Stimulated activated CD8-positive, alpha-beta memory T cell treated with anti-CD3 and anti-CD28 coated beads, Interleukin-12 subunit alpha, Interleukin-12 subunit beta, amount 100 ng/mL, for 4 hours (primary cell): ENCODE results near the gene TUBGCP4.

Source experiments
- DNase-seq: peaks from one replicate; pipeline ENCODE4 v3.0.0-alpha.2; 2020; ENCODE audit warnings: low read depth

Gene TUBGCP4

DNA sequence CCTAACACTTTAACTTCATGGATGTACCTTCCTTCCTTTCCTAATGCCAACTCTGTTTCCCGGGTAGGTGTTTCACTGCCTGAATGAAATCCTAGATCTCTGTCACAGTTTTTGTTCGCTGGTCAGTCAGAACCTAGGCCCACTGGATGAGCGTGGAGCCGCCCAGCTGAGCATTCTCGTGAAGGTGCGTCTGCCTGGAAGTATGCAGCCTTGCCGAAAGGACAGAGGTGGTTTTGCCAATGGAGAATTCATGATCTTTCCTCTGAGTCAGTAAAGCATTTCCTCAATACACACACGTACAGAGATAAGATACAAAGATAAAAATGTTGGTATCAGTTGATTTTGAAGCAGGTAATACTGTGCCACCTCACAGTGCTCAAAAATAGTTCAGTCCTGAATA is 32.7 kb downstream of the TUBGCP4 start:
- no peak for DNase-seq

DNA sequence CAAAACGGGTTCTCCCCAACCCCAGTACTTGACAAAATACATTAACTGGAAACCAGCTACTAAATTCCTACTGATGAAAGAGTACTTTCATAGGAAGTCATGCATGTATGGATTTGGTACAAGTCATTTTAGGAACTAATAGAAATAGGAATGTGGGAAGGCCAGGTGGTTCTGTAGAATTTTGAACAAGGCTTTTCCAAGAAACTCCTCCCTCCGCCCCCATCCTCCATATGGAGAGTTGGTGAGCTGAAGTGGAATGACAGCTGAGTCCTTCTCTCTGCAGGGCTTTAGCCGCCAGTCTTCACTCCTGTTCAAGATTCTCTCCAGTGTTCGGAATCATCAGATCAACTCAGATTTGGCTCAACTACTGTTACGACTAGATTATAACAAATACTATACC is 33.2 kb downstream of the TUBGCP4 start:
- no peak for DNase-seq

DNA sequence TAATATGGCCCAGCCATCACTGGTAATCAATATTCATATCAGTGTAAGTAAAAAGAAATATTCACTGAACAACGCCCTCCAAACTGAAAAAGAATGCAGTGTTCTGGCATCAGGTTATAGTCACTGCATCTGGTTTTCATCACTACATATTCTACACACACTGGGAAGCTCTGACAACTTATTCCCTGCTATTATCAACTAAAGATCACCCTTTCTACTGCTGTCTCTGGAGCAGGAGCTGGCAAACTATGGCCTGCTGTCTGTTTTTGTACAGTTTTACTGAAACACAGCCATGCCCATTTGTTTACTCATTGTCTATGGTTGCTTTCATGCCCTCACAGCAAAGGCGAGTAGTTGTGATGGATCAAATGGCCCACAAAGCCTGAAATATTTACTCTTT is 35.3 kb downstream of the TUBGCP4 start:
- no peak for DNase-seq

DNA sequence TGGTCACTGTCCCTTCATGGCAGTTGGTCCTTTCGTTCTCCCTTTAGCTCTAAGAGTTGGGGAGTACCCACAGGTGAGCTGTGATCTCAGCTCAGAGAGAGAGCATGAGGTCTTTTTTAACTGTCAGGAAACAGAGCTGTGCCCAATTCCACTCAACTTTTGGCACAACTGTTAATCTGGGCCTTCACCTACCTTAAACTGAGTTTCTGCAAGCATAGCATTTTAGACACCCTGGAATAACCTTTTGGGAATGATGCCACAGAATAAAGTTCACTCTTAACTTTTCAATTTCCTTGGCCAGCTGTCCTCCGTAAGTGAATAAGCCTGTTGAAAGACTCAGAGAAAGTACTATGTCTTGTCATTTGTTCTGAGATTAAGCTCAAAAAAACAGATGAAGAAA is 35.9 kb downstream of the TUBGCP4 start:
- no peak for DNase-seq

DNA sequence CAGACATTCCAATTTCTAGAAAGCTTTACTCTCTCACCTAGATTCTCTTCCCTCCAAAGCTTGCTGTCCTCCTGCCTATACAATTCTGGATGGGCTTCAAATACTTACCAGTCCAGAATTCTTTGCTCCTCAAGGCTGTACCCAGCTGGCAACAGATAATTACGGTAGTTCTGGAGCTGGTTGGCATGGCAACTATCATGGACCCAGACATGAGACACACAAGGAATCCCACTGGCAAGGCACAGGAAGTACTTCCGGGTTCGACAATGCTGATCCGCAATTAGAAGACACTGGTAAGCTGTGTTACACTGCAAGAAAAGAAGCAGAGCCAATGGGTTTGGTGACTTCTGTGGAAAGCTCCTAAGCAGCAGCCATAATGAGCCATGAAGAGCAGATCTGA is 37.9 kb downstream of the TUBGCP4 start:
- DNase-seq: no peak

DNA sequence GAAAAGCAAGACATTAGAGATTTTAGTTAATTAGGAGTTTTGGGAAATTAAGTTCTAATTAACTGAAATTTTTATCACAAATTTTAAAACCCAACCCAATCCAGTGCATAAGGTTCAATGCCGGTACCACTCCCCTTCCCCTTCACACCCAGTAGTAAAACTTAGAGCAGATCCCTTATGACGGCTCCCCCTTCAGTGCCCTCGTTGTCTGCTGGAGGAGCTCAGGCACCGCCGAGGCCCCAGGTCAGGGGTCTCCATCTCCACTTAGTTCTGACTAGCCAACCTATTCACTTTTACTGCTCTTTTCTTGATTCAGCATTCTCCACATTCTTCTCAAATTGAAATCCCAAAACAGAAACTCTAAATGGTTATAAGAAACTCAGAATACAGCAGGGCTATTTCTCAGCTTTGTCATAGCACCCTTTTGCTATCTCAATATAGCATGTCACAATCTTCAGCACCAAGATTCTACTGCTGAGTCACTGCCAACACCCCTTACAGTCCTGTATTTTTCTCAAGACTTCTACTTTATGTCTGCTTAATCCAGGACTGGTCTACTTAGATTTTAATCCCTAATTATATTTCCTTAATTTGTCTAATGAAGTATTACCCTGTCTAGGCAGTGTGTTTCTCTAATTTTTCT is 39.8 kb downstream of the TUBGCP4 start:
- DNase-seq: no peak

DNA sequence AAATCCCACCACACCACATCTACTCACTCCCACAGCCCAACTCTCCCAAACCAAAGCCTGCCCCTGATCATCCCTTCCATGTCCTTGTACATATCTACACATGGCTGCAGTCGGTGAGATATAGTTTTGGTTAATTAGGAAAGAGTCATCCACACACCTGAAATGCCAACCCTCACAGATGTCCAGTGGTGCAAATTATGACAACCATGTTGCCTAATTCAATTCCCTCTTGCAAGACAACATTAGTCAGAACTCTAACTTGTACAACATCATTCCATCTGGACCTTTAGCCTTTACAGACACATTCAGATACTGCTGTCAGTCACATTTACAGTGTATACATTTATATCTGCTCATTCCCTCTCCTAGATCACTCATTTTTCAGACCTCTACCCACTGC is 41.2 kb downstream of the TUBGCP4 start:
- DNase-seq: no peak

DNA sequence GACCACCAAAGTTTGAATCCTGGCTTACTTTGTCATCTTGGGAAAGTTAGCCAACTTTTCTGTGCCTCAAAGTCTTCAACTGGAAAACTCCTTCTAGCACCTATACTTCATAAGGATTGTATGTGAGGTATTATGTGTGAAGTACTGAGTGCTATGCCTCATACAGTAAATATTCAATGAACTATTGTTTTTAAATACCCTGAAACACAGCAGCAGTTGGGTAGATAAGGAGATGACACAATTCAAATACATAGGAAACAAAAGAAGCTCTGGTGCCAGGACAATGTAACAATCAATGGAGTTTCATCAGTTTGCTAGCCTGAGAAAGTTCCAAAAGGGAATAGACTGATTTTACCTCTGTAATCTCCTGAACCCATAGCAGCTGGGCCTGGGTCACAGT is 43.3 kb downstream of the TUBGCP4 start:
- DNase-seq: no peak

DNA sequence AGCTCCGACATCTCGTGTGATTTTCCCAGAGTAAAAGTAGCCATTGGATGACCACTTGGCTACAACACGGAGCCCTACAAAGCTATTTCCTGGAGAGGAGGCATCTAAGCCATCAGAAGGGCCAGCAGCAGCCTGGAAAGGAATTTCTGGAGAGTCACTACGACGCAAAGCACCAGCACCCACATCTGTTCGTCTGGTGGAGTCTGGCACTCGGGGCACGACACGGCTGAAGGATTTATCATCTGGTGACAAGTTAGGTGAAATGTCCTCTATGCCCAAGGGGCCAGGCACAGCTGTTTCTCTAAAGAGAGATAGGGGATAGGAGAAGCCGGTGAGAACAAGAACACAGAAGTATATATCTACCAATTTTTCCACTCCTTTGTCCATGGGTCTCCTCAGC is 49.5 kb downstream of the TUBGCP4 start:
- DNase-seq: no peak

DNA sequence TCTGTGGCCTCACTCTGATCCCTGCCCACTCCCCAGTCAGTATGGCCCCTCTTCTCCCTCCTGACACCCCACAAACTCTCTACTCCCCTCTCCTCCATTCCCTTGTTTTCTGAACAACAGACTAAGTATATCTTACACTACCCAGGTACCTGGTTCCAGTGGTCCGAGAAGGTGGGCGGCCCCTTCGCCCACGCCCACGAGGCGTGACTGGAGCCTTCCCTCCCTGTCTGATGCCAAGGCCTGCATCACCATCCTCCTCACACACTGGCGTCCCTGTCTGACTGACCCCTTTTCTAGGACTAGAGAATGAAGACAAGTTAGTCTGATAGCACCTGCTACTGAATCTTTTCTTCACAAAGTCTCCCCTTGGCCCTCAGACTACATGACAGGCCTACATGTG is 50.0 kb downstream of the TUBGCP4 start:
- no peak for DNase-seq

DNA sequence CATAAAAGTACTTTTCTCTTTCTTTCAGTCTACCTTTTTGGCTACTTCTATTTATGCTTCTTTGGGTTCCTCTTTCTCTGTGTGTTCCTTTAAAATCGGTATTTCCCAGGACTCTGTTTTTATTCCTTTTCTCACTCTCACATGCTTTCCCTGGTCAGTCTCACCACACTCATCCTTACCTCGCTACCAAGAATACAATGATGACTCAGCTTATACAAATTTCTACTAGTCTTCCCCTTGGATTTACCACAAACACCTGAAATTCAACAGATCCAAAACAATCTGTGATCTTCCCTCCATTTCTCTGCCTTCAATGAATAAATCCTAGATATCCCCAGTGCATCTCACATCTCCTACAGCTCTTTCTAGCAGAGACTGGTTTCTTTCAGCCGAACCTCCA is 52.9 kb downstream of the TUBGCP4 start:
- no peak for DNase-seq

DNA sequence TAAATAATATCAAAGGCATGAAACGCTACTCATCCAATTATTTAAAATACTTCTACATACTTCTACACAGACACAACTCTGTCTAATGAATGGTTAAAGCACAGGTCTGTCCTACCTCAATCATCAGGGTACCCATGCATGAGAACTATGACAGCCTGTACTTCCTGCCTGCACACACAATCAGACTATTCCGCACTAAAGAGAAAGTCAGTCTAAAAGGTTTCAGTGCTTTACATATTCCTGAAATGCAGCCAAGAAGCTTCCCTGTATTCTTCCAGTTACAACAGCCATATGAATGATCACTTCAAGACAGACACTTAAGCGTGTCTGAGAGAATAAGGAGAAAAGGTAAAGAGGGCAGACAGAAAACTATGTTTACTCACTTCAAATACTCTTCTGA is 58.8 kb downstream of the TUBGCP4 start:
- DNase-seq: no peak

DNA sequence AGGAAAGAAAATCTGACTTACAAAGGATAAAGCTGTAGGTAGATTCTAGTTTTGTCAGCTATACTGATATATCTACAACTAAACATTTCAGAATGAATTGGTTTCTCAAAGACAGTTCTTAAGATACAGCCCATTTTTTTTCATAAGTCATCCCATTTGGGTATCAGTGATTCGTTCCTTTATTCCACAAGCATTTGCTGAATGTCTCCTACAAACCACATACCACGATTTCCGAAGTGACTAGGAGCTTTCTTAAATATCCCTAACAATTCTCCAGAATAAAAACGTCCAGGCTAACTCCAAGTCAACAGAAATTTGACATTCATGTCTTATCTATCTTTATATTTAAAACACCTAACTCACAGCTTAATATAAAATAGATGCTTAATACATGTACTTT is 62.3 kb downstream of the TUBGCP4 start:
- no peak for DNase-seq

DNA sequence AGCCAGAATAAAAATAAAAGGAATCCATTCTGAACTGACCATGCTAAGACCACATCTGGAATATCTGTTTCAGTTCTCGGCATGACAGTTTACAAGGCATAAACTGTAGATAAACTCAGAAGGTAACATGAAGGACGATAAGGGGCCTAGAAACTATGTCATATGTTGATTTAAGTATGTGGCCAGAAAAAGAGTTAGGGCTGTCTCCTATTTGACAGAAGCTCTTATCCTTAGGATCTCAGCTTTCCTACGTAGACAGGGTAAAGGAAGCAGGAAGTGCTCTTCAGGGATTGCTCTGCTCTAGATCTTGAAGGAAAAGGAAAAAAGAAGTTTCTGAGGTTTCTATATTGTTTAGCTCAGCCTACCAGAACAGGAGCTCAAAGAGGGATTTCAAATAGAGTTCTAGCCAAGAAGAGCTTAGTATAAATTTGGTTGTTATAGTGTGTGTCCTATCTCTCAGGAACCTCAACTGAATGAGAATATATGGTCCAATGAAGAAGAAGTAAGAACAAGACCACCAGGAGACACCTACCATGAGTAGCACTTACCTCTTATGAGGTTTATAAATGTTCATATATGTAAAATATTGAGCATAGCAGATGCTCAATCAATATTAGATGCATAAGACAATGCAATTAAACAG is 62.9 kb downstream of the TUBGCP4 start:
- DNase-seq: no peak

DNA sequence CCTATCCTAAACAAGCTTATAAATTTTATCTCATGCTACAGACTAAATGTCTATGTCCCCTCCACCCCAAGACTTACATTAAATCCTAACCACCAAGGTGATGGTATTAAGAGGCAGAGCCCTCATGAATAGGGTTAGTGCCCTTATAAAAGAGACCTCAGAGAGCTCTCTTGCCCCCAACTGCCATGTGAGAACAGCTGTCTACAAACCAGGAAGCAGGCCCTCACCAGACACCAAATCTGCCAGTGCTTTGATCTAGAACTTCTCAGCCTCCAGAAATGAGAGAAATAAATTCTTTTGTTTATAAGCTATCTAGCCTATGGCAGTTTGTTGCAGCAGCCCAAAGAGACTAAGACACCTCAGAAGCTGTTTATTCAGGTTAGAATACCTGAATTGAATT is 63.5 kb downstream of the TUBGCP4 start:
- DNase-seq: no peak

DNA sequence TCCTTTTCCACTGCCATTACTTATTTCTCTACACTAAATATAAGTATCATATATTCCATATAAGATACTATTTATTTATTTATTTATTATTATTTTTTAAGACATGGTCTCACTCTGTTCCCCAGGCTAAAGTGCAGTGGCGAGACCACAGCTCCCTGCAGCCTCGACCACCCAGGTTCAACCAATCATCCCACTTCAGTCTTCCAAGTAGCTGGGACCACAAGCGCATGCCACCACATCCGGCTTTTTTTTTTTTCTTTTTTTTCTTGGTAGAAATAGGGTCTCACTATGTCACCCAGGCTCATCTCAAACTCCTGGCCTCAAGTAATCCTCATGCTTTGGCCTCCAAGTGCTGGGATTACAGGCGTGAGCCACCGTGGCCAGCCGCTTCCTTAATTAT is 65.5 kb downstream of the TUBGCP4 start:
- no peak for DNase-seq

DNA sequence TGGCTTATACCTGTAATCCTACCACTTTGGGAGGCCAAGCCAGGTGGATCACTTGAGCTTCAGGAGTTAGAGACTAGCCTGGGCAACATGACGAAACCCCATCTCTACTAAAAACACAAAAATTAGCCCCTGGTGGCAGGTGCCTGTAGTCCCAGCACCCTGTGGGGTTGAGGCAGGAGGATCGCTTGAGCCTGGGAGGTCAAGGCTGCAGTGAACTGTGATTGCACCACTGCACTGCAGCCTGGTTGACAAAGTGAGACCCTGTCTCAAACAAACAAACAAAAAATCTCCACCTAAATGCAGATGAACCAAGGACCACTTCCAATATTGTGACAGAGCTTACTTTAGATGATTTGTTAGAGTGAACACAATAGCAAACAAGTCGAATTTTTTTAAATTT is 68.4 kb downstream of the TUBGCP4 start:
- DNase-seq: no peak

DNA sequence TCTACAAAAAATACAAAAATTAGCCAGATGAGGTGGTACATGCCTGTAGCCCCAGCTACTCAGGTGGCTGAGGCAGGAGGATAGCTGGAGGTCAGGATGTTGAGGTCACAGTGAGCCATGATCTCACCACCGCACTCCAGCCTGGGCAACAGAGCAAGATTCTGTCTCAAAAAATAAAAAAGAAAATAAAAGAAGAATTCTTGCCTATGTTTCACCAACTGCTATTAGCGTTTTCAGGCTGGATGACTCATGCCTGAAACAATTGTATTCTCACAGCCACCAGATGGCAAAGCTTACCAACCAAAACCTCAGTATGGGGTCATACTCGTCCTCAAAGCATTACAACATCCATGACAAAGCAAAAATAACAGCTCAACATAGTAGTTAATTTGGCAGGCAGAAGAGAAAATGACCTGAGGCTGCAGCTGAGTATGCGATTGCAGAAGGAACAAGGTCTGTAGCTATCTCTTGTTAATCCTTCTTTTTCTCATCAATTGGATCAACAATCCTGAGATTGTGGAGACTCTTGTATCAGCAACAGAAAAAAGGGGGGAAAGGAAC is 69.9 kb downstream of the TUBGCP4 start:
- DNase-seq: no peak

DNA sequence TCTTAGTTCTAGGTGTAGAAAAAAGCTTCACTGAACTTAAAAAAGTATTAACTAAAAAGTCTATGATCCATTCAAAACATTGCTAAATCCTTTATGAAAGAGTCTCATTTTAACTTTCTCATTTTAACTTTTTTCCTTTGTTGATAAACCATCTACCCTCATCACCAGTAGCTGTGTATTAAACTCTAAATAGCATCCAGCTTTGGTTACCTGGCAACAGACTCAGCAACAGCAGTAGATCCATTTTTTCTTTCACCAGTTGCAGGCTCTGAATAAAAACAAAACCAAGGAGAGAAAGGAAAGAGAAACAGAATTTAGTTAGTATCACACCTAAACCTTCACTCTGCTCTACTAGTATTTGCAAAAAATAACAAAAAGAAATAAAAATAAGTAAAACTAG is 70.4 kb downstream of the TUBGCP4 start:
- no peak for DNase-seq

DNA sequence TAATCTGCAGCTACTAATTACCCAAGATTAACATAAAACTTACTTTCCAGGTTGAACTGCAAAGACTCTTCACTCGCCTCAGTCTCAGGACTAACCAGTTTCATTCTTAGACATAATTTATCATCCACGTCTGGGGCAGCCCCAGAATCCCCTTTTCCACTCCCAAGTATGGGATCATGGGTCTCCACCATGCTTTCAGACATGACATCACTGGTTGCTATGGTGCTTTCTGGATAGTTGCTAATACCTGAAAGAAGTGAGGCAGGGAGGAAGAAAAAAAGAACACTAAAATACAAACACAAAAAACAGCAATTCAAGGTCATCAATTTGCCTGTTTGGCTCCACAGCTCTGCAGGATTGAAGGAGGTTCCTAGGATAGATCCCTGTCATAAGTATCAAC is 75.4 kb downstream of the TUBGCP4 start:
- DNase-seq: no peak

DNA sequence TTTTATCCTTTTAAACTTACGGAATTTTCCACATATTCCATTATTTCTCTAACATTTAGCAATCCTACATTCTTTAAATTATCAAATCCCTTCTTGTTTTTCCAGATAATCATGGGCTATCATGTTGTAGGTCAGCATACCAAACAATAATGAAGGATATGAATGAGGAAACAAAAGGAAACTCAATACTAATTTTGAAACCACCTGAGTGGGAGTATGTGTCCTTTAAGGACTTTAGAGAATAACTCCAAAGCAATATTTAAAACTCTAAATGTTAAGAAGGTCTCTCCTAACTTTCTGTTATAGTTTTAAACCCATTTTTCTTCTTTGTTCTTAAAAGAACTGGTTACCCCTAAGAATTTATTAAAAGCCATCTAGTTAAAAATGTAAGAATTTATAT is 79.1 kb downstream of the TUBGCP4 start:
- no peak for DNase-seq
